Measurements from ENCODE around the gene DNAH14.
"Not testable (repeated sequence)": the region's sequence is repeated elsewhere in the genome, so short reads cannot be mapped to it uniquely, and the experiment has no call there.

The DNAH14 gene

DNA sequence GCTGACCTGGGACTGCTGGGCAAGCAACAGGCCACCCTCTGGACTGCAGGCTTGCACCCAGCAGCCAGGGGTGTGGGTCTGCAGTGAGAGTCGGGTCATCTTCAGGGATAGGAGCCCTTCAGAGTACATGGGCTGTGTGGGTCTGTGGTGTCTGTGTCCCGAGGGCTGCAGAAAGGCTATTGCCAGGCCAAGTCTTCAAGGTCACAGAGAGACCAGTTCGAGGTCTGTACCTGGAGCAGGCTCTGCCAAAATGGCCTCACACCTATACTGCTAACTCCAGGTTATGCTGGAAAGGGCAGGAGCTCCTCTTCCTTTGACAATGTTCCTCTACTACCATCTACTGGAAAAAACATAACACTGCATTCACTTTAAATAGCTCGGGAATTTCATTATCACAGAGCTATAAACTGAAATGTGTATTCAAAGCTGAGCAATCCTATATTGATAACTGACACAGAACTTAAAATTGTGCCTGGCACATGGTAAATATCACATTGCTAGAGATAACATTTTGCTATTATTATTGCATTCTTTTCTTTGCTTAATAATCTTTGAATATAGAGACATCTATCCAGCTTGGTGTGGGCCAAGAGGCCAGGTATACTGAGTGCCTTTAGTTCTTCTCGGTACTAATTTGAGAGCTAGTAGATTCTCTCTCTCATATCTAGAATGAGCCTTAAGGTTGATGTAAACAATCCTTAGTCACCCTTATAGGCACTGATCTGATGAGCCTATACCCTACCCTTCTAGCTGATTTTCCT lies 6.9 kb upstream of the DNAH14 start:
- no peak for DNase-seq

DNA sequence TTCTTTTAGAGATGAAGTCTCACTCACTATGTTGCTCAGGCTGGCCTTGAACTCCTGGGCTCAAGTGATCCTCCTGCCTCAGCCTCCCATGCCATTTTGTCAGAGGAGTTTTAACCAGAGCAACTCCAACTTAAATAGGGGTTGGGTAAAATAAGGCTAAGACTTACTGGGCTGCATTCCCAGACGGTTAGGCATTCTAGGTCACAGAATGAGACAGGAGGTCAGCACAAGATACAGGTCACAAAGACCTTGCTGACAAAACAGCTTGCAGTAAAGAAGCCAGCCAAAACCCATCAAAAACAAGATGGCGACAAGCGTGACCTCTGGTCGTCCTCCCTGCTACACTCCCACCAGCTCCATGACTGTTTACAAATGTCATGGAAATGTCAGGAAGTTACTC lies 5.7 kb upstream of the DNAH14 start:
- no peak for DNase-seq

DNA sequence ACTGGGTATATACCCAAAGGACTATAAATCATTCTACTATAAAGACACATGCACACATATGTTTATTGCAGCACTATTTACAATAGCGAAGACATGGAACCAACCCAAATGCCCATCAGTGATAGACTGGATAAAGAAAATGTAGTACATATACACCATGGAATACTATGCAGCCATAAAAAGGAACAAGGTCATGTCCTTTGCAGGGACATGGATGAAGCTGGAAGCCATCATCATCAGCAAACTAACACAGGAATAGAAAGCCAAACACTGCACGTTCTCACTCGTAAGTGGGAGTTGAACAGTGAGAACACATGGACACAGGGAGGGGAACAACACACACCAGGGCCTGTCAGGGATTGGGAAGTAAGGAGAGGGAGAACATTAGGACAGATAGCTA lies 1.8 kb upstream of the DNAH14 start:
- DNase-seq = not testable (repeated sequence)

DNA sequence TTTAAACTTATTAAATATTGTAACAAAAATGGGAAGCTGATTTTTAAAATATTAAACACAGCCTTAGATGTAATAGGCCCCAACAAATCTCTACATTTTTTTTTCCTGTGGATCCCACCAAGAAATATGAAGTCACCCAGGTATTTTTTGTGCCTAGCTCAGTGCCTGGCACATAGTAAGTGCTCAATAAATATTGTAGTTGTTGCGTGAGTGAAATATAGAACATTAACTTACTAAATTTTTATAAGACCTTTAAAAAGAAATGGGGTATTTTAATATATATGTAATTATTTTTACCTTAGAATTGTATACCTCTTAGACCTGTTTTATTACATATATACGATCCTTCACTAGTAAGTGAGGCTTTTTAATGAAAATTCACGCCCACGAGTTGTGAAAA lies 569 bp upstream of the DNAH14 start:
- no peak for DNase-seq

DNA sequence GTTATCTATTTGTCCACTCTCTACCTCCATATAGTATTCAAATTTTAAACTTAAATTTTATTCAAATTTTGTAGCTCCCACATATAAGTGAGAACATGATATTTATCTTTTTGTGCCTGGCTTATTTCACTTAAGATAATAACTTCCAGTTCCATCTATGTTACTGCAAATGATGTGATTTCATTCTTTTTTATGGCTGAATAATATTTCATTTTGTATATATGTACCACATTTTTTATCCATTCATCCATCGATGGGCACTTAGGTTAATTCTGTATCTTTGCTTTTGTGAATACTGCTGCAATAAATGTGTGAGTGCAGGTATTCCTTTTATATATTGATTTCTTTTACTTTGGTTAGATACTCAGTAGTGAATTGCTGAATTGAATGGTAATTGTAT lies 2.1 kb downstream of the DNAH14 start:
- DNase-seq = no peak

DNA sequence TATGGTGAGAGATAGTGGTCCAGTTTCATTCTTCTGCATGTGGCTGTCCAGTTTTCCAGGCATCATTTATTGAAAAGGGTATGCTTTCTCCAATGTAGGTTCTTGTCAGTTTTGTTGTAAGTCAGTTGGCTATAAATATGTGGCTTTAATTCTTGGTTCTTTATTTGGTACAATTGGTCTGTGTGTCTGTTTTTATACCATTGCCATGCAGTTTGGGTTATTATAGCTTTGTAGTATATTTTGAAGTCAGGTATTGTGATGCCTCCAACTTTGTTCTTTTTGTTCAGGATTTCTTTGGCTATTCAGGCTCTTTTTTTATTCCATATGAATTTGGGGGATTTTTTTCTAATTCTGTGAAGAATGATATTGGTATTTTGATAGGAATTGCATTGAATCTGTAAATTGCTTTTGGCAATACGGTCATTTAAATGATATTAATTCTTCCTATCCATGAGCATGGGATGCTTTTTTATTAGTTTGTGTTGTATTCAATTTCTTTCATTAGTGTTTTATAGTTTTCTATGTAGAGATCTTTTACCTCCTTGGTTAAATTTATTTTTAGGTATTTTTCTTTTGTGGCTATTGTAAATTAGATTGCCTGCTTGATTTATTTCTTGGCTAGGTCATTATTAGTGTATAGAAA lies 3.3 kb downstream of the DNAH14 start:
- DNase-seq = no peak

DNA sequence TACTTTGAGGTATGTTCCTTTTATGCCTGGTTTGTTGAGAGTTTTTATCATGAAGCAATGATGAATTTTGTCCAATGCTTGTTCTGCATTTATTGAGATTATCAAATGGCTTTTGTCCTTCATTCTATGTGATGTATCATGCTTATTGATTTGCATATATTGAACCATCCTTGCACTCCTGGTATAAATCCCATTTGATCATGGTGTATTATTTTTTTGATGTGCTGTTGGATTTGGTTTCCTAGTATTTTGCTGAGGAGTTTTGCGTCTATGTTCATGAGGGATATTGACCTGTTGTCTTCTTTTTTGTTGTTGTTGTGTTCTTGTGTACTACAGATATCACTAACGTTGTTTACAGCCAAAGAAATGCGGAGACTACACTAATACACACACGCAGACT lies 4.1 kb downstream of the DNAH14 start:
- DNase-seq = no peak

DNA sequence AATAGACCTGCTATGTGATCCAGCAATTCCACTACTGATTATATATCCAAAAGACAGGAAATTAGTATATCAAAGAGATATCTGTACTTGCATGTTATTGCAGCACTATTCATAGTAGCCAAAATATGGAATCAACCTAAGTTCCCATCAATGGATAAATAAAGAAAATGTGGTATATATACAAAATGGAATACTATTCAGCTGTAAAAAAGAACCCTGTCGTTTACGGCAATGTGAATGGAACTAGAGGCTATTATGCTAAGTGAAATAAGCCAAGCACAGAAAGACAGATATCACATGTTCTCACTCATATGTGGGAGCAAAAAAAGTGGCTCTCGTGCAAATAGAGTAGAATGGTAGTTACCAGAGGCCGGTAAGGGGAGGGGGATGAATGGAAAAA lies 9.2 kb downstream of the DNAH14 start:
- DNase-seq = no peak

DNA sequence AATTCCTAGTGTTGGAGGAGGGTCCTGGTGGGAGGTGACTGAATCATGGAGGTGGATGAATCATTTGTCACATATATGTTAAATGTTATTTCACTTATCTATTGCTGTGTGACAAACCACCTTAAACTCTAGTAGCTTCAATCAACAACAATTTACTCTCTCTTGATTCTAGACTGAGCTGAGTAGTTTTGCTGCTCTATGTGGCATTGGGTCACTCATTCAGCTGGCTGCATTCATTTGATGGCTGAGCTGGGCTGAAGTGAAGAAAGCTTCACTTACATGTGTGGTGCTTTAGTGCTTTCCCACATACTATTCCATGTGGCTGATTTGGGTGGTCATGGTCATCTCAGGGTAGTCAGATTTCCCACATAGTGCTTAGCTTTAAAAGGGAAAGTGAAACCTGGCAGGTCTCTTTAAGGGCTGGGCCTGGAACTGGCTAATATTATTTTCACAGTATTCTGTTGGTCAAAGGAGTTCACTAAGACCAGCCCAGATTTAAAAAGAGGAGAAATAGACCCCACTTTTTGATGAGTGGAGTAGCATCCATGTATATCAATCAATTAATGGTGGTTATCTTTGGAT lies 10.5 kb downstream of the DNAH14 start:
- DNase-seq = no peak

DNA sequence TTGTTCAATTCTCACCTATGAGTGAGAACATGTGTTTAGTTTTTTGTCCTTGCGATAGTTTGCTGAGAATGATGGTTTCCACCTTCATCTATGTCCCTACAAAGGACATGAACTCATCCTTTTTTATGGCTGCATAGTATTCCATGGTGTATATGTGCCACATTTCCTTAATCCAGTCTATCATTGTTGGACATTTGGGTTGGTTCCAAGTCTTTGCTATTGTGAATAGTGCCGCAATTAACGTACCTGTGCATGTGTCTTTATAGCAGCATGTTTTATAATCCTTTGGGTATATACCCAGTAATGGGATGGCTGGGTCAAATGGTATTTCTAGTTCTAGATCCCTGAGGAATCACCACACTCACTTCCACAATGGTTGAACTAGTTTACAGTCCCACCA lies 11.3 kb downstream of the DNAH14 start:
- not testable (repeated sequence) for DNase-seq

DNA sequence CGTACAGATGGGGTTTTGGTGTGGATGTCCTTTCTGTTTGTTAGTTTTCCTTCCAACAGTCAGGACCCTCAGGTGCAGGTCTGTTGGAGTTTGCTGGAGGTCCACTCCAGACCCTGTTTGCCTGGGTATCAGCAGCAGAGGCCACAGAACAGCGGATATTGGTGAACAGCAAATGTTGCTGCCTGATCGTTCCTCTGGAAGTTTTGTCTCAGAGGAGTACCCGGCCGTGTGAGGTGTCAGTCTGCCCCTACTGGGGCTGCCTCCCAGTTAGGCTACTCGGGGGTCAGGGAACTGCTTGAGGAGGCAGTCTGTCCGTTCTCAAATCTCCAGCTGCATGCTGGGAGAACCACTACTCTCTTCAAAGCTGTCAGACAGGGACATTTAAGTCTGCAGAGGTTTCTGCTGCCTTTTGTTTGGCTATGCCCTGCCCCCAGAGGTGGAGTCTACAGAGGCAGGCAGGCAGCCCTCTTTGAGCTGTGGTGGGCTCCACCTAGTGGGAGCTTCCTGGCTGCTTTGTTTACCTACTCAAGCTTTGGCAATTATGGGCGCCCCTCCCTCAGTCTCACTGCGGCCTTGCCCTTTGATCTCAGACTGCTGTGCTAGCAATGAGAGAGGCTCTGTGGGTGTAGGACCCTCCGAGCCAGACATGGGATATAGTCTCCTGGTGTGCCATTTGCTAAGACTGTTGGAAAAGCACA lies 16.3 kb downstream of the DNAH14 start:
- DNase-seq = not testable (repeated sequence)

DNA sequence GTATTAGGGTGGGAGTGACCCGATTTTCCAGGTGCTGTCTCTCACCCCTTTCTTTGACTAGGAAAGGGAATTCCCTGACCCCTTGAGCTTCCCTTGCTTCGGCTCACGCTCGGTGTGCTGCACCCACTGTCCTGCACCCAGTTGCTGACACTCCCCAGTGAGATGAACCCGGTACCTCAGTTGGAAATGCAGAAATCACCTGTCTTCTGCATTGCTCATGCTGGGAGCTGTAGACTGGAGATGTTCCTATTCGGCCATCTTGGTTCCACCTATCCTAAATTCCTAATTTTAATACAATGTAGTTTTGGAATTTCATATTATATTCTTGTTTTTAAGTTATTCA lies 16.8 kb downstream of the DNAH14 start:
- DNase-seq = not testable (repeated sequence)

DNA sequence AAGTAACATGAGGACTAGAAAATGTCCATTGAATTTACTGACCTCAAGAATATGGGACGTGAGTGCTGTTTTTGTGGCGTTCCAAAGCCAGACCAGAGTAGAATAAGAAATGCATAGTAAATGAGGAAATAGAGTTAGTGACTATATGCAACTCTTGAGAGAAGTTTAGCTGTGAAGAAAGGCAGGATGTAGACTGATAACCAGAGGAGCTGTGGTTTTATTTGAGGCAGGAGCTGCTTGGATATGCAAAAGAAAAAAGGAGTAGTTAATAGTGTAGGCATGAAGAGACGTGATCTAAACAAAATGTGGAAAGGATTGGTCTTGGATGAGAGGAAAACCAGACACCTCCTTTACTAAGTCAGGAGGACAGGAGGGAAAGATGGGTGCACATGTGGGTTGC lies 28.2 kb downstream of the DNAH14 start:
- DNase-seq = no peak

DNA sequence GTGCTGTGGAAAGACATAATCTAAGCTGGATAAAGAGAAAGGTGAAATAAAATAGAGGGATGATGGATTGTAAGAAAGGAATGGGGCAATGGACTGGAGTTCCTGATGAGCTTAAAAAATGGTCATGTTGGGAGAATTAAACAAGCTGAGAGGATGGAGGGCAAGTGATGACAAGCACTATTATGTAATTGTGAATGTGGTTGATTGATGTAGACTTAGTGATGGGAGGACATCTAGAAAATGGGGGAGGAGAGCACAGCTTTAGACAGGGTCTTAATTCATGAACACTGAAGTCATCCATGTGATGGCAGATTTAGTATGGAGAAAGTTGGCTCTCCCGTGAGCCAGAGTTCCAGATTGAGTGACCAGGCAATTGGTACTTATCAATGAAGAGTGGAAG lies 29.0 kb downstream of the DNAH14 start:
- no peak for DNase-seq

DNA sequence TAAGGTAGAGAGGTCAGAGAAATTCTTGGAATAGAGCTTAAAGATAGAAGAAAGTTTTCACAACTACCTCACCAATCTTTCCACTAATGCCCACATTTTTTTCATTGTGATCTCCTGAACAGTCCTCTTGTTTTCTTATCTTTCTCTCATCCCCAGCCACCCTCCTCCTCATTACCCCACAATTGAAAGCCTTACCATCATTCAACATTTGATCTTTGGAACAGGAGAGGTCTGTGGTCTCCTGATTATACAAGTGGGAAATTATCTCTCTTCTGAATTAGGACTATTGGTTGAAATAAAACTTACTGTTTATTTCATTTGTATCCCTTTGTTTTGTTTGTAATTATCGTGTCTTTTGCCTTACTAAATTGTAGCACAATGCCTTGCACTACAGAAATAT lies 29.6 kb downstream of the DNAH14 start:
- no peak for DNase-seq

DNA sequence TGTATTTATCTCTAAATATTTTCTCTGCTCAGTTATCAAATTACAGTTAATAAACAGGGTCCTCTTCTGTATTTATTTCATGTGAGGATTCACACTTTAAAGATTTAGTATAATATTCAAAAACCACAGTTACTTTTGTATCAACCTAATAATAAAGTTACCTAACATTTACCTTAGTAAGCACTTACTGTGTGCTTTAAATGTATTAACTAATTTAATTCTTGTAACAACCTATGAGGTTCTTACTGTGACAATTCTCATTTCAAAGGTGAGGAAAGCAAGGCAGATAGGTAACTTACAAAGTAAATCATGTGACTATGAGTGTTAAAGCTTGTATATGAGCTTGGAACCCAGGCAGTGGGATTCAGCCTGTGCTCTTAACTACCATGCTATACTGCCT lies 30.2 kb downstream of the DNAH14 start:
- DNase-seq = no peak

DNA sequence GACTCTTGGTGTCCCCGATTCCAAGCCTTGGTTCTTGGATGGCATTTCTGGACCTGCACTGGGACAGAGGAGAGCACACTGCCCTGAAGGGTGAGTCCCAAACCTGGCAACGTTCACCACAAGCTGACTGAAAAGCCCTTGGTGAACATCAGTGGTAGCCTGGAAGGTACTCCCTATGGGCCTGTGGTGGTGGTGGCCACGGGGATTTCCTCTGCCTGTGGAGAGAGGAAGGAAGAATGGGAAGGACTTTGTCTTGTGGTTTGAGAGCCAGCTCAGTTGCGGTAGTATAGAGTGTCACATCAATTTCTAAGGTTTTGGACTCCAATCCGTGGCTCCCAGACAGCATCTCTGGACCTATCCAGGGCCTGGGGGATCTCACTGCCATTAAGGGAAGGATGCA lies 50.7 kb downstream of the DNAH14 start:
- DNase-seq = no peak

DNA sequence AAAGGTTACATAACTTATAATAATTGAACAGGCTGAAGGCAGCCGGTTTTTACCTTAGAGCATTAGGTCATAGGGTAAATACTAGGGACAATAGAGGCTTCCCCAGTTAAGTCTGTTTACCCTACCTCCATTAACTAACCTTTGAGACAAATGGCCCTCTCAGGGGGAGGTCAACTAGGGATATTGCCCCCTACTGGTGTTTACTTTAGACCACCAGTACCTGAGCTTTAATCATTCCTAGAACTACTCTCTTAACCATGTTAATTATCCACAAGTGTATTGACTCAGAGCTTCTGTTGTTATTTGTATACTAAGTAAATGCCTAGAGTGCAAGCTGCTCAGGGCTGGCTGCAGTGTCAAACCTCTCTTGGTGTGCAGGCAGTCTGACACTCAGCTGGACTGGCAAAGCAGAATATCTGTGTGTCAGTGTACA lies 52.5 kb downstream of the DNAH14 start:
- not testable (repeated sequence) for DNase-seq

DNA sequence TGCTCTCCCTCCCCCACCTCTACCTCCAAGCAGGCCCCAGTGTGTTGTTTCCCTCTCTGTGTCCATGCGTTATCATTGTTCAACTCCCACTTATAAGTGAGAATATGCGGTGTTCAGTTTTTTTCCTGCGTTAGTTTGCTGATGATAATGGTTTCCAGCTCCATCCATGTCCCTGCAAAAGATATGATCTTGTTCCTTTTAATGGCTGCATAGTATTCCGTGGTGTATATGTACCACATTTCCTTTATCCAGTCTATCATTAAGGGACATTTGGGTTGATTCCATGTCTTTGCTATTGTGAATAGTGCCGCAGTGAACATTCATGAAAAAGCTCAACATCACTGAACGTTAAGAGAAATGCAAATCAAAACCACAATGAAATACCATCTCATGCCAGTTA lies 58.6 kb downstream of the DNAH14 start:
- DNase-seq = no peak

DNA sequence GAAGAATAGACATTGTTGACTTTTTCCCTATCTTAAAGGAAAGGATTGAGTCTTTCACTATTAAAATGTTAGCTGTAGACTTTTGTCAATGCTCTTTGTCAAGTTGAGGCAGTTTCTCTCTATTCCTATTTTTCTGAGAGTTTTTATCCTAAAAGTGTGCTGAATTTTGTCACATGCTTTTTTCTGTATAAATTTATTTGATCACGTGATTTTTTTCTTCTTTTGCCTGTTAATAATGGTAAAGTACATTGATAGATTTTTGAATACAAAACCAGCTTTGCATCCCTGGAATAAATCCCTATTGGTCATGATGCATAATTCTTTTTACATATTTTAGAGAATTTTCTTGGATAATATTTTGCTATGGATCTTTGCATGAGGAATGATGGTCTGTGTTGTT lies 60.1 kb downstream of the DNAH14 start:
- DNase-seq = no peak

DNA sequence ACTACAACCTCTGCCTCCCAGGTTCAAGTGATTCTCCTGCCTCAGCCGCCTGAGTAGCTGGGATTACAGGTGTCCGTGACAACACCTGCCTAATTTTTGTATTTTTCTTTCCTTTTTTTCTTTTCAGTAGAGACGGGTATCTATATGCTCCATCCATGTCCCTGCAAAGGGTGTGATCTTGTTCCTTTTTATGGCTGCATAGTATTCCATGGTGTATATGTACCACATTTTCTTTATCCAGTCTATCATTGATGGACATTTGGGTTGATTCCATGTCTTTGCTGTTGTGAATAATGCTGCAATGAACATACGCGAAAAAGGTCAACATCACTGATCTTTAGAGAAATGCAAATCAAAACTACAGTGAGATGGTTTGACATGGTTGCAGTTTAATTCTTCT lies 62.1 kb downstream of the DNAH14 start:
- not testable (repeated sequence) for DNase-seq

DNA sequence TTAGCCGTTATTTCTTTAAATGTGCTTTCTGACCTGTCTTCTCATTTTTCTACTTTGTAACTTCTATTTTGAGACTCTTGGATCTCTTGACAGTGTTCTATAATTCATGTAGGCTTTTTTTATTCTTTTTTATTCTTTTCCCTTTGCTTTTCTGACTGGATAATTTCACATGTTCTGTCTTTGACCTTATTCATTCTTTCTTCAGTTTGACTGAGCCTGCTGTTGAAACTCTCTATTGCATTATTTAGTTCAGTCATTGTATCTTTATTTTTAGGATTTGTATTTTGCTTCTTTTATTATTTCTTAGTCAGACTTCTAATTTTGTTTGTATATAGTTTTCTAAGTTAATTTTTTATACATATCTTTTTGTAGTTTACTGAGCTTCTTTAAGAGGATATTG lies 66.1 kb downstream of the DNAH14 start:
- no peak for DNase-seq

DNA sequence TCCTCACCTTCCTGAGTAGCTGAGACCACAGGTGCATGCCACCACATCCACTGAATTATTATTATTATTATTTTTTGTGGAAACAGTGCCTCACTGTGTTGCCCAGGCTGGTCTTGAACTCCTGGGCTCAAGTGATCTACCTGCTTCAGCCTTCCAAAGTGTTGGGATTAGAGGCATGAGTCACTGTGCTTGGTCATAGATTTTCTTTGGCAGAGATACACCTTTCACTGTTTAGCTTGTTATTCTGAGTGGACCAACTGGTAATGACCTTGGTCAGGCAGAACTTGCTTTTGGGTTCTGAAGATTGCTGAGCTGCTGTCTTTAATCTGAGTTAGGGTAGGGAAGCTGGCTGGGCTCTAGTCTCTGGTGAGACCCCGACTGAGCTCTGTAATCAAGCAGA lies 66.8 kb downstream of the DNAH14 start:
- no peak for DNase-seq

DNA sequence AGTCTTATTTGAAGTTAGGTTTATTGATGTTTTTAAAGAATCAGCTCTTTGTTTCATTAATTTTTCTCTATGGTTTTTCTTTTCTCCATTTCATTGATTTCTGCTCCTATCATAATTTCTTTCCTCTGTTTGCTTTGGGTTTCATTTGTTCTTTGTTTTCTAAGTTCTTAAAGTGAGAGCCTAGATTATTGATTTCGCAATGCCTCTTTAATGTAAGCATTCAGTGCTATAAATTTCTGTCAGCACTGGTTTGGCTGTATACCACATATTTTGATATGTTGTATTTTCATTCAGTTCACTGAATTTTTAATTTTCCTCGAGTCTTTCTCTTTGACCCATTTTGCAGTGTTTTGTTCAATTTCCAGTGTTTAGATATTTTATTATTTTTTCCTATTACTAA lies 68.7 kb downstream of the DNAH14 start:
- no peak for DNase-seq

Measured in CD4-positive, alpha-beta T cell treated with Interleukin-6 for 4 hours (primary cell).